ENCODE data around the gene TAOK2. TPM values are rescaled to one million over a fixed set of nuclear protein-coding genes. Genes with fewer than 3 reads are reported as not detected.

Gene TAOK2
- total RNA-seq, 1 experiment from 2014 or later, result 56.7 TPM

- CTCF ChIA-PET, result interaction anchor here (0.9 to 1.7 kb wide), 2 partner anchors 32 to 275 kb away, joined by 3 to 4 read pairs; no protein-coding TSS in a partner anchor
- Histone ChIP-seq H3K36me3 (ENCODE audit: control insufficient read depth in 1 of 2, insufficient read depth in 2 of 2, low read length in 2 of 2) (peaks cover 31 to 34% of the 10 kb centered on the region in 2 experiments), H3K9me3 (ENCODE audit: control insufficient read depth in 1 of 2, insufficient read depth in 1 of 2, low read depth in 1 of 2, low read length in 2 of 2) (no peaks in the 10 kb centered on the region; a peak in 1 of 4 replicates), H4K20me1 (ENCODE audit: insufficient read depth) (no peaks in the 10 kb centered on the region), H3K9me2 (ENCODE audit: insufficient read depth) (no peaks in the 10 kb centered on the region), H3K4me2 (ENCODE audit: low read length) (peak overlapping the region; percentile 95), H2AFZ (ENCODE audit: low read depth, low read length, poor library complexity, severe bottlenecking) (no peak overlapping the region), H3K9ac (ENCODE audit: low read length) (no peak overlapping the region), H3K4me1 (ENCODE audit: control insufficient read depth in 1 of 2, insufficient read depth in 2 of 2, low read length in 2 of 2) (peaks cover 8 to 26% of the 10 kb centered on the region in 2 experiments), H3K27ac (ENCODE audit: low read depth, low read length) (no peak overlapping the region; the same call in 1 of the 2 replicates), H3K27me3 (ENCODE audit: insufficient read depth, low read length) (no peaks in the 10 kb centered on the region), H3K4me3 (replicated peaks in 1 of 2; ENCODE audit: low read depth in 1 of 2, low read length in 2 of 2) (peak overlapping the region; percentile 96 to 98; a peak in 2 of 4 replicates), H3K79me2 (ENCODE audit: insufficient read depth, low read length) (peaks cover 61% of the 10 kb centered on the region)
- ATAC-seq, result no peak
- POLR2A ChIA-PET, result interaction anchor here (1.0 kb wide), 1 partner anchor 31 kb away, joined by 5 read pairs; no protein-coding TSS in a partner anchor
- no peak for DNase-seq (ENCODE audit: low read depth, low spot score)
- intact Hi-C loops (cut with micrococcal nuclease), result no loop called here
- no peak for TF ChIP-seq EGR1 (IDR thresholded peaks at IDR 0.05; ENCODE audit: low read depth)
- TF ChIP-seq CBX3 (IDR thresholded peaks at IDR 0.05; ENCODE audit: low read depth), result no peak
- TF ChIP-seq FOSL1 (IDR thresholded peaks at IDR 0.05; ENCODE audit: low read depth), result no peak
- TF ChIP-seq POLR2AphosphoS5 (IDR thresholded peaks at IDR 0.05; ENCODE audit: low read depth, low read length), result no peak
- no TSS peak for BruUV-seq (replicated peaks)
- RAD21 ChIA-PET (ENCODE audit: low non-redundant PET in 1 of 2, low total read pairs in 2 of 2, uncharacterized antibody in 2 of 2, unreplicated experiment in 2 of 2), result no interaction called here
Measured at GRCh38 chr16:29975811-29976511, 2.3 kb downstream of the TAOK2 start.

GRCh38 chr16:29977063-29977825, 3.6 kb downstream of the TAOK2 start:
- Histone ChIP-seq H3K27ac (ENCODE audit: low read depth, low read length) (no peak overlapping the region), H3K4me3 (replicated peaks in 1 of 2; ENCODE audit: low read depth in 1 of 2, low read length in 2 of 2) (no peak overlapping the region), H3K36me3 (ENCODE audit: control insufficient read depth in 1 of 2, insufficient read depth in 2 of 2, low read length in 2 of 2) (peaks cover 40 to 44% of the 10 kb centered on the region in 2 experiments), H3K4me1 (ENCODE audit: control insufficient read depth in 1 of 2, insufficient read depth in 2 of 2, low read length in 2 of 2) (peaks cover 8 to 26% of the 10 kb centered on the region in 2 experiments), H4K20me1 (ENCODE audit: insufficient read depth) (no peaks in the 10 kb centered on the region), H3K4me2 (ENCODE audit: low read length) (no peak overlapping the region), H3K9me2 (ENCODE audit: insufficient read depth) (no peaks in the 10 kb centered on the region), H3K9me3 (ENCODE audit: control insufficient read depth in 1 of 2, insufficient read depth in 1 of 2, low read depth in 1 of 2, low read length in 2 of 2) (no peaks in the 10 kb centered on the region; a peak in 1 of 4 replicates), H3K9ac (ENCODE audit: low read length) (no peak overlapping the region), H2AFZ (ENCODE audit: low read depth, low read length, poor library complexity, severe bottlenecking) (no peak overlapping the region), H3K27me3 (ENCODE audit: insufficient read depth, low read length) (no peaks in the 10 kb centered on the region), H3K79me2 (ENCODE audit: insufficient read depth, low read length) (peaks cover 67% of the 10 kb centered on the region)
- ATAC-seq (no peak), DNase-seq (ENCODE audit: low read depth, low spot score) (no peak)
- ChIA-PET POLR2A (interaction anchor here (0.9 kb wide), 1 partner anchor 18 kb away, joined by 3 read pairs; the partner anchor contains the start of gene HIRIP3), CTCF (no interaction called here), RAD21 (ENCODE audit: low non-redundant PET in 1 of 2, low total read pairs in 2 of 2, uncharacterized antibody in 2 of 2, unreplicated experiment in 2 of 2) (no interaction called here)
- intact Hi-C loops (cut with micrococcal nuclease), result no loop called here
- TF ChIP-seq YY1 (IDR thresholded peaks at IDR 0.05; ENCODE audit: extremely low read depth, insufficient replicate concordance, low read depth, low read length) (no peak), ATF3 (IDR thresholded peaks at IDR 0.05) (no peak), REST (IDR thresholded peaks at IDR 0.05; ENCODE audit: low read depth) (no peak), POLR2A (IDR thresholded peaks at IDR 0.05; ENCODE audit: borderline replicate concordance, extremely low read depth, insufficient read depth, insufficient read length) (no peak)
- BruUV-seq (replicated peaks), result no TSS peak
